Natural killer cell (primary cell): Measurements from ENCODE around the gene ETV6. TPM values are rescaled to one million over a fixed set of nuclear protein-coding genes. Genes with fewer than 3 reads are reported as not detected.

Experiments used
- ATAC-seq, 3 donors: fragments of 150-1000 bp in 2 of 3; fragments of 200-7000 bp in 1 of 3; cut with Tn5 transposase; 1 replicate in 1 of 3; 2 replicates in 2 of 3; pipeline ENCODE4 v1.10.0; 2021; ENCODE audit warnings: mild to moderate bottlenecking in 2 of 3, moderate library complexity in 2 of 3
- DNase-seq, 2 donors: peaks; one replicate each; pipeline versions ENCODE4 v3.0.0 to v3.0.0-alpha.2; 2013 to 2021; ENCODE audit warnings: mixed read lengths in 1 of 2
- H3K27ac ChIP-seq: one replicate; pipeline ENCODE4 v1.5.1; 2013; ENCODE audit warnings: mild to moderate bottlenecking, low read length
- H3K27me3 ChIP-seq: one replicate; pipeline ENCODE4 v1.6.1; 2013; ENCODE audit warnings: low read length; ENCODE audit not compliant: control insufficient read depth, insufficient read depth
- H3K36me3 ChIP-seq: one replicate; pipeline ENCODE4 v1.6.1; 2013; ENCODE audit warnings: low read length; ENCODE audit not compliant: control insufficient read depth, insufficient read depth
- H3K4me1 ChIP-seq: one replicate; pipeline ENCODE4 v1.6.1; 2013; ENCODE audit warnings: low read length; ENCODE audit not compliant: control insufficient read depth, insufficient read depth
- H3K4me3 ChIP-seq: one replicate; pipeline ENCODE4 v1.5.1; 2013; ENCODE audit warnings: low read length
- H3K9me3 ChIP-seq: one replicate; pipeline ENCODE4 v1.6.1; 2013; ENCODE audit warnings: low read length; ENCODE audit not compliant: control insufficient read depth, insufficient read depth
- H3K27ac Mint-ChIP-seq, 2 donors: one replicate each; pipeline ENCODE4 v1.8.0; 2022; ENCODE audit warnings: mild to moderate bottlenecking in 2 of 2, mixed read lengths in 2 of 2, moderate library complexity in 1 of 2
- H3K27me3 Mint-ChIP-seq, 2 donors: one replicate each; pipeline ENCODE4 v1.8.0; 2022; ENCODE audit warnings: low read depth in 2 of 2, mixed read lengths in 2 of 2
- H3K36me3 Mint-ChIP-seq: one replicate; pipeline ENCODE4 v1.8.0; 2022; ENCODE audit warnings: mixed read lengths
- H3K4me1 Mint-ChIP-seq, 2 donors: one replicate each; pipeline ENCODE4 v1.8.0; 2022; ENCODE audit warnings: mixed read lengths in 2 of 2
- H3K4me3 Mint-ChIP-seq: one replicate; pipeline ENCODE4 v1.8.0; 2022; ENCODE audit warnings: mild to moderate bottlenecking, moderate library complexity, mixed read lengths
- H3K9me3 Mint-ChIP-seq, 2 donors: one replicate each; pipeline ENCODE4 v1.8.0; 2022; ENCODE audit warnings: mixed read lengths in 2 of 2
- WGBS: methylation state at CpG from one replicate; pipeline ENCODE4 v1.1.7; 2013; ENCODE audit warnings: missing lambda C conversion rate; ENCODE audit not compliant: insufficient coverage; 5-methylcytosine and 5-hydroxymethylcytosine counted together
- intact Hi-C: fragments of 100-400 bp; cut with micrococcal nuclease; formaldehyde crosslinking; loops from one replicate; pipeline ENCODE4 v1.14.2; 2022
- total RNA-seq, 4 donors: library from RNA; stranded (reverse); fragments of 120-200 nt in 1 of 4; gene quantifications; one replicate each; pipeline versions ENCODE4 v1.2.3 to v1.2.4, GENCODE V29; 2013 to 2022
- TF ChIP-seq, protein P1 (sequence below): fragments of 200-600 bp; IDR thresholded peaks from one replicate; pipeline ENCODE4 v1.8.0; 2022; ENCODE audit warnings: antibody characterized with exemption

Gene ETV6
- total RNA-seq, 3 donors from 2014 or later (not counting 1 experiment from before 2014, with no cell fraction given): 38.9 to 49.5 (median 40.6) TPM

DNA sequence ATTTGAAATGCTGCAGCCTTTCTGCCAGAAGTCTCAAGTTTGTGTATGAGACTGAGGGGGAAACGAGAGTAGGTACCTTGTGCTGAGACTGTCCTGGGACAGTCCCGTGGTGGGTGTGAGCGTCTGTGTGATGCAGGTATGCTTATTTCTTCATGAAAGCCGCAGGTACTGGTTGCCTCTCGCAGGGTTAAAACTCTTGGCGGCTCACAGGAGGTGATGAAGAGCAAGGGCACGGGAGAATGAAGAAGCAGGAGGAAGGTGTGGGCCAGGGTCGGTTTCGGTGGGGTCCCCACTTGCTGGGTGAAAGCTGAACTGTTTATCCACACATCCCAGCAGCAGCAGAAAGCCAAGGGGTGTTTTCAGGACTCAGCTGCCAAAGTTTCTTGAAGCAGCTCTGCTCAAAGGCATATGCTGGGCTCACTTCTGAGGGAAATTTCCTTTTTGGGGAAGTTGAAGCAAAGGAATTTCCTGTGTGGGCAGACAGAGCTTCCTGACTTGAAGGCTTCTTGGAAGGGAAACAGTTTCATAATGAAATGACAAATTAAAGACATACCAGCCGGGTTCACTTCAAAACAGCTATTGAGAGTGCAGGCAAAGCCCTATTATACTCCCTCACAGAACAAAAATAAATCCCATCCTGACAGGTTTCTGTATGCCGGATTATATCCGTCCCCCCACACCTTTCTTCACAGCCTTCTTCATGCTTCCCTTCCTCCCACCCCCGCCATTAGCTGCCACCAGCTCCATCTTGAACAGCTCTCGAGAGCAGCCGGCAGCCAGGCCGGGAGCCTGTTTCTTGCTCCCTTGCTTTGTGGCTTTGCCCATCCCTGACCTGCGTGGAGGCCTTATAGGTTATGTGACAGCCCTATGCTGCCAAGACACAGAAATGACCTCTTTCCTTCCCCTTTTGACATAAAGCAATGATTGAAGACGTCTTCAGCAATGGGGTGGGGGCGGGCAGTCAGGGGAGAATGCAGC is 116.6 kb downstream of the ETV6 start:
- Histone ChIP-seq H3K9me3 (no peaks in the 10 kb centered on the region), H3K36me3 (no peaks in the 10 kb centered on the region), H3K4me3 (no peak overlapping the region), H3K27me3 (no peaks in the 10 kb centered on the region), H3K4me1 (peaks cover 31% of the 10 kb centered on the region), H3K27ac (peak overlapping the region; percentile 19)
- Mint-ChIP-seq H3K27ac (peak overlapping the region in 1 of 2 donors; percentile 57), H3K9me3 (no peaks in the 10 kb centered on the region), H3K36me3 (no peaks in the 10 kb centered on the region), H3K4me1 (peaks cover 67 to 75% of the 10 kb centered on the region in 2 donors), H3K4me3 (no peak overlapping the region), H3K27me3 (no peaks in the 10 kb centered on the region)
- intact Hi-C loops: no loop called here
- DNase-seq (peak in 1 of 2 donors; percentile 60), ATAC-seq (peak in 2 of 3 donors; percentile 34 to 50)
- TF ChIP-seq, protein P1, sequence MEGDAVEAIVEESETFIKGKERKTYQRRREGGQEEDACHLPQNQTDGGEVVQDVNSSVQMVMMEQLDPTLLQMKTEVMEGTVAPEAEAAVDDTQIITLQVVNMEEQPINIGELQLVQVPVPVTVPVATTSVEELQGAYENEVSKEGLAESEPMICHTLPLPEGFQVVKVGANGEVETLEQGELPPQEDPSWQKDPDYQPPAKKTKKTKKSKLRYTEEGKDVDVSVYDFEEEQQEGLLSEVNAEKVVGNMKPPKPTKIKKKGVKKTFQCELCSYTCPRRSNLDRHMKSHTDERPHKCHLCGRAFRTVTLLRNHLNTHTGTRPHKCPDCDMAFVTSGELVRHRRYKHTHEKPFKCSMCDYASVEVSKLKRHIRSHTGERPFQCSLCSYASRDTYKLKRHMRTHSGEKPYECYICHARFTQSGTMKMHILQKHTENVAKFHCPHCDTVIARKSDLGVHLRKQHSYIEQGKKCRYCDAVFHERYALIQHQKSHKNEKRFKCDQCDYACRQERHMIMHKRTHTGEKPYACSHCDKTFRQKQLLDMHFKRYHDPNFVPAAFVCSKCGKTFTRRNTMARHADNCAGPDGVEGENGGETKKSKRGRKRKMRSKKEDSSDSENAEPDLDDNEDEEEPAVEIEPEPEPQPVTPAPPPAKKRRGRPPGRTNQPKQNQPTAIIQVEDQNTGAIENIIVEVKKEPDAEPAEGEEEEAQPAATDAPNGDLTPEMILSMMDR: no peak
- 40% methylated on average over 19 of the region's 19 CpGs for WGBS

DNA sequence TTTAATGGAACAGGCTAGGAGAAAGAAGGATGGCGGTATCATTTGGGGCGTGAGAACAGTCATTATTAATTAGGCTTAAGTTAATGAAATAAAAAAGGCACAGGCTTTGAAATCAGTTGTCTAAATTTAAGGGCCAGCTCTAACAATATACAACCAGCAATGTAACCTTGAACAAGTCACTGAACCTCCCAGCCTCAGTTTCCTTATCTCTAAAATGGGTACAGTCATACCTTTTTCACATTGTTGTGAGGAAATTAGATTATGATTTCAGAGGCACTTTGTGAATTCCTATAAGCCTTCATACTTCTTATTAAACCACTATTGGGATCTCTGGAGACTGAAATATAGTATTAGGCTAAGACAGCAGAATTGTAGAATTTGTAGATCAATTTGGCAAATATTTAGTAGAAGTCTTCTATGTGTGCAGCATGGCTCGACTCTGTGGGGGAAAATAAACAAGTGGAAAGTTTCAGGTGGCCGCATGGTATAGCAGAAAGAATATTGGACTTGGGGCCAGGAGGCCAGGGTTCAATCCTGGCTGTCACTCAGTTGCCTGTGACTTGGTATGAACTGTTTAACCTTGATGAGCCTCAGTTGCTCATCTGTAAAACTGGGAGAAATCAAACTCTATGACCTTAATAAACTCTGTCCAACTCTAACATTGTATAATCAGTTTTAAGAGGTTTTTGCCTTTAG is 117.7 kb downstream of the ETV6 start:
- WGBS: 78% methylated on average over 4 of the region's 4 CpGs
- ATAC-seq (no peak), DNase-seq (no peak)
- no peaks in the 10 kb centered on the region for H3K27me3 ChIP-seq
- H3K4me1 Mint-ChIP-seq: peaks cover 67 to 81% of the 10 kb centered on the region in 2 donors
- H3K4me1 ChIP-seq: peaks cover 28% of the 10 kb centered on the region
- no peak overlapping the region for H3K27ac ChIP-seq
- intact Hi-C loops: no loop called here
- no peaks in the 10 kb centered on the region for H3K36me3 ChIP-seq
- no peaks in the 10 kb centered on the region for H3K9me3 Mint-ChIP-seq
- H3K36me3 Mint-ChIP-seq: no peaks in the 10 kb centered on the region
- H3K9me3 ChIP-seq: no peaks in the 10 kb centered on the region
- H3K27me3 Mint-ChIP-seq: no peaks in the 10 kb centered on the region
- peak overlapping the region in 1 of 2 donors; percentile 57 for H3K27ac Mint-ChIP-seq
- TF ChIP-seq, protein P1: no peak
- H3K4me3 Mint-ChIP-seq: no peak overlapping the region
- no peak overlapping the region for H3K4me3 ChIP-seq

DNA sequence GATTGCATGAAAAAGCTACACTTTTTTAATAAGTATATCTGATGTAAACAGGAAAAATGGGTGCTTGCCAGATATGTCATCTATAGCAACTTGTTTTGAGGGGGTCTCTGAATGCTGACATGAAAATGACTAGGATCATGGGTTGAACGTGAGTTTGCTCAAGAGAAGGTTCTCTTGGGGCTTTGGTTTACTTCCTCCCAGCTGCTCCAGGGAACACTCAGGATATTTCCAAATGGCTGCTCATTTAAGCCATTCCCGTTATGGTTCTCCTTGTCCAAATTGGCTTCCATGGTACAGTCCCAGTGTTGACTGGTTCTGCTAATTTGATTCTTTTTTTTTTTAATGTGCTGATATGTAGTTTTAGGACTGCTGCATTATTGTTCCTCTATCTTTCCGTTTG is 118.3 kb downstream of the ETV6 start:
- 90% methylated on average over 3 of the region's 3 CpGs for WGBS
- peaks cover 67 to 81% of the 10 kb centered on the region in 2 donors for H3K4me1 Mint-ChIP-seq
- no peak for ATAC-seq
- no peaks in the 10 kb centered on the region for H3K9me3 Mint-ChIP-seq
- H3K4me3 ChIP-seq: no peak overlapping the region
- TF ChIP-seq, protein P1: no peak
- H3K36me3 Mint-ChIP-seq: no peaks in the 10 kb centered on the region
- no peak for DNase-seq
- no peaks in the 10 kb centered on the region for H3K27me3 ChIP-seq
- no peaks in the 10 kb centered on the region for H3K36me3 ChIP-seq
- H3K4me1 ChIP-seq: peaks cover 21% of the 10 kb centered on the region
- H3K27ac ChIP-seq: no peak overlapping the region
- no peaks in the 10 kb centered on the region for H3K27me3 Mint-ChIP-seq
- no peak overlapping the region for H3K4me3 Mint-ChIP-seq
- H3K9me3 ChIP-seq: no peaks in the 10 kb centered on the region
- no peak overlapping the region for H3K27ac Mint-ChIP-seq
- intact Hi-C loops: no loop called here
